Endometrial microvascular endothelial cells (primary cell): ENCODE results near the gene KCNH3. TPM values are rescaled to one million over a fixed set of nuclear protein-coding genes. Genes with fewer than 3 reads are reported as not detected.

Source experiments
- in situ Hi-C: cut with HindIII; loops from 2 replicates; pipeline ENCODE4 v1.10.0; 2017; ENCODE audit warnings: low sequenced_read_pairs, low pct_unique_long_range_greater_than_20kb; ENCODE audit errors: inconsistent ontology term
- total RNA-seq: library from RNA; depleted of rRNA; stranded (reverse); fragments of >200 nt; gene quantifications from one replicate; pipeline ENCODE4 v1.2.3, GENCODE V29; 2015; ENCODE audit errors: inconsistent ontology term

Gene KCNH3
- total RNA-seq, 1 donor from 2014 or later, result 0.09 TPM

DNA sequence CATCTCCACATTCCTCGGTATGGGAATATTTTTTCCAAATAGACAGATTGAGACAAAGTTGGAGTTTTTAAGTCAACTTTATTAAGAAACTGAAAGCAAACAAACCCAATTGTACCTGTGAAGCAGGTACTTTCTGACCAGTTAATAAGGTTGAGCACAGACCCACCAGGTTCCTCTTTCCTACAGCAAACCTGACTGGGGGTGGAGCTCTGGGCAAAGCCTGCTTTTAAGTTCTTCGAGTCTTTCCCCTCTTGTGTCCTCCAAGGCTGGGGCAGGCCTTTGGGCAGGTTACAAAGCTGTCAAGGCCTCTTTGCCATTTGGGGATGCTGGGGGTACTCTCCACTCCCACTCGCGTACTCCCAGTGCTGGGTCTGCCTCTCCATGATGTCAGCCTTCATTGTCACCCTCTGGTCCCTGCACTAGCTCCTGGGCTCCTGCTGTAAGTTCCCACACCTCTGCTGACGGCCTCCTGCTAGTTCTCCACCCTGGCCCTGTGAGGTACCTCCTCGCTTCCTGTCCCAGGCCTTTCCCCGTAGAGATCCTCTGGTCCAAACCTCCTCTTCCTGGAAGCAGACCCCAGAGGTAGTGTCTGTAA lies 3.2 kb downstream of the KCNH3 start:
- in situ Hi-C loops, result no loop called here

DNA sequence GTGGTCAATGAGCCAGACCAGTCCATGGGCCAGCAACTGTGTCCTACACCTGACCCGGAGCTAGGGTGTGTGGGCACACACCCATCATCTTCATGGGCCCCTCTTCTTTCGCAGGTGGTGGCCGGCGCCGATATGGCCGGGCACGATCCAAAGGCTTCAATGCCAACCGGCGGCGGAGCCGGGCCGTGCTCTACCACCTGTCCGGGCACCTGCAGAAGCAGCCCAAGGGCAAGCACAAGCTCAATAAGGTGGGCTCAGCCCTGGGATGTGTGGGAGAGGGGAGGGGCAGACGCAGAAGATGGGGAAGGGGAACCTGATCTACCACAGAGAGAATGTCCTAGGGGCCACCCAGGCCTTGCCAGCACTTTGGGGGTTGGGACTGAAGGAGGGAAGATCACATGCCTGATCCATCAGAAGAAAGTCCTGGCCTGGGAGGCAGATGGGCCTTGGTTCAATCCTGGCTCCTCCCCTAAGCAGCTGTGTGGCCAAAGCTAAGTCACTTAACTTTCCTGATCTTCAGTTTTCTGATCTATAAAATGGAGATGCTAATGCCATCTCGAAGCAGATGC lies 3.8 kb downstream of the KCNH3 start:
- in situ Hi-C loops, result no loop called here

GRCh38 chr12:49543221-49543913 lies 4.5 kb downstream of the KCNH3 start:
- in situ Hi-C loops, result no loop called here

DNA sequence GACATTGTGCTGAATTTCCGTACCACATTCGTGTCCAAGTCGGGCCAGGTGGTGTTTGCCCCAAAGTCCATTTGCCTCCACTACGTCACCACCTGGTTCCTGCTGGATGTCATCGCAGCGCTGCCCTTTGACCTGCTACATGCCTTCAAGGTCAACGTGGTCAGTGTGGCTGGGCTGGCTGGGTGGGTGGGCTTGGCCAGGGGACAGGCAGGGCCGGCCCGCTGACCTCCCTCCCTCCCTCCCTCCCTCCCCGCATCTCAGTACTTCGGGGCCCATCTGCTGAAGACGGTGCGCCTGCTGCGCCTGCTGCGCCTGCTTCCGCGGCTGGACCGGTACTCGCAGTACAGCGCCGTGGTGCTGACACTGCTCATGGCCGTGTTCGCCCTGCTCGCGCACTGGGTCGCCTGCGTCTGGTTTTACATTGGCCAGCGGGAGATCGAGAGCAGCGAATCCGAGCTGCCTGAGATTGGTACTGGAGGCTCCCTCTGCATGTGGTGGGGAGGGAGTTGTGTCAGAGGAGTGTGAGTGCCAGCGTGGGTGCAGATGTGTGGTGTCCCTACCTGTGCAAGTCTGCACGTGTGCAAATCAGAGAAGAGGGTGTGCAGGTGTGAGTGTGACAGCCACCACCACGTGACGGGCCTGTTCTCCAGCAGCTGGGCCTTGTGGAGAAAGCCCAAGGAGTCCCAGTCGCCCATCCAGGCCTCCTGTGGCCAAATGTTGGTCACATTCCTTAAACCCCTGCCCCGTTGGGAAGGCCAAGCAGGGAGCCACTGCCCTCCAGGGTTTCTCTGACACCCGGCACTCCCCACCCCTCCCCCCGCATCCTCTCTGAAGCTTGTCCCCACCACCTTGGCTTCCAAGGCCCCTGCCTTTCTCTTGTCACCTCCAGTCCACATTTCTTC lies 5.3 kb downstream of the KCNH3 start:
- in situ Hi-C loops, result no loop called here

GRCh38 chr12:49545815-49546214 lies 7.0 kb downstream of the KCNH3 start:
- in situ Hi-C loops, result no loop called here

GRCh38 chr12:49546481-49546880 lies 7.7 kb downstream of the KCNH3 start:
- in situ Hi-C loops, result no loop called here

DNA sequence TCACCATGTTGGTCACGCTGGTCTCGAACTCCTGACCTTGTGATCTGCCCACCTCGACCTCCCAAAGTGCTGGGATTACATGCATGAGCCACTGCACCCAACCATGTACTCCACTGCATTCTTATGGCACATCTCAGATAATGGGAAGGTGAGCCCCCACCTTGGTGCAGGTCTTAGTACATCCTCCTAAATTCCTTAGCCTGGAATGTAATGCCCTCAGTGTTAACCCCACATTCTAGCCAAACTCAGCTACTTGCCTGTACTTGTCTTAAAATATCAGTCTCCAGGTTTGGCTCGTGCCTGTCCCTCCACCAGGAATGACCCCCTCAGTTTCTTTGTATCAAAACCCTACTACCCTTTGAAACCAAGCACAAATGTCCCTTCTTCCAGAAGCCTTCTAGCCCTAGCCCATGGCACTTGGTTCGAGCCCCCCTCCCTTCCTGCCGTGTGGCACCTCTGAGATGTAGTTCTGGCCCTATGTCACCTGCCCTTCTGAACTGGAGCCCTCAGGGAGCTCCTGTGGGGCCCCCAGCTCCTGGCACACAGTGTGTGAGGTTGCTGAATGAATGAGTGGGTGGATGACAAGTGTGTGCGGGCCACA lies 8.4 kb downstream of the KCNH3 start:
- in situ Hi-C loops, result no loop called here

- in situ Hi-C loops, result no loop called here
These were observed 9.6 kb downstream of the KCNH3 start for GRCh38 chr12:49548481-49548821.

- in situ Hi-C loops, result no loop called here
These were observed 10.2 kb downstream of the KCNH3 start for GRCh38 chr12:49548822-49549648.

GRCh38 chr12:49549735-49550692 lies 11.2 kb downstream of the KCNH3 start:
- in situ Hi-C loops, result no loop called here

GRCh38 chr12:49550693-49551252 lies 11.9 kb downstream of the KCNH3 start:
- in situ Hi-C loops, result no loop called here

GRCh38 chr12:49552014-49552413 lies 13.2 kb downstream of the KCNH3 start:
- in situ Hi-C loops, result no loop called here

GRCh38 chr12:49552425-49552824 lies 13.6 kb downstream of the KCNH3 start:
- in situ Hi-C loops, result no loop called here

DNA sequence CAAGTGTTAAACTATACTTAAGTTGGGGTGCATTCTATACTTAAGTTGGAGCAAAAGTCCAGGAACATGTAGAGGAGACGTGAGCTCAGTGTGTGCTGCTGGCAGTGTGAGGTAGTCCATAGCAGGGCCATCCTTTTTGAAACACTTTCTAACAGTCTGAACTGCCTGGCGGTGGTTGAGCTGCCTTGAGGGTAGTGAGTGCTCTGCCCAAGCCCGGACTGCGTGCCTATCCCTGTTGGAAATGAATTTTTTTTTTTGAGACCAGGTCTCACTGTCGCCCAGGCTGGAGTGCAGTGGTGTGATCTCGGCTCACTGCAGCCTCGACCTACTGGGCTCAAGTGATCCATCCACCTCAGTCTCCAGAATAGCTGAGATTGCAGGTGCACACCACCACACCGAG lies 14.1 kb downstream of the KCNH3 start:
- in situ Hi-C loops, result no loop called here

GRCh38 chr12:49553512-49554088 lies 14.8 kb downstream of the KCNH3 start:
- in situ Hi-C loops, result no loop called here

DNA sequence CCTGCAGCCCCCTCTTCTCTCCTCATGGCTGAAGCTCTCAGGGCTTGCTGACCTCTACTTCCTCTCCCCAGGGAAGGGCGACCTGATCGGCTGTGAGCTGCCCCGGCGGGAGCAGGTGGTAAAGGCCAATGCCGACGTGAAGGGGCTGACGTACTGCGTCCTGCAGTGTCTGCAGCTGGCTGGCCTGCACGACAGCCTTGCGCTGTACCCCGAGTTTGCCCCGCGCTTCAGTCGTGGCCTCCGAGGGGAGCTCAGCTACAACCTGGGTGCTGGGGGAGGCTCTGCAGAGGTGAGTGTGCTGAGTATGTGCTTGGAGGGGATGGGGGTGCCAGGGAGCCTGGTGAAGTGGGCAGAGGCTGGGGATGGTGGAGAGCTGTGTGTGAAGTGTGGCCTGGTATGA lies 15.4 kb downstream of the KCNH3 start:
- in situ Hi-C loops, result no loop called here
